Coronary artery (tissue), 2 donors: ENCODE results near the gene CELA1.

Experiments used
- DNase-seq: peaks from one replicate; pipeline ENCODE4 v3.0.0-alpha.2; 2017; ENCODE audit warnings: low spot score
- H3K27ac ChIP-seq, 2 donors: fragments of 200-600 bp; sonication (generic); one replicate each; pipeline ENCODE4 v1.5.1; 2016 to 2019
- H3K4me3 ChIP-seq: fragments of 200-600 bp; sonication (generic); 2 replicates; pipeline ENCODE4 v1.5.1; 2016; ENCODE audit warnings: mild to moderate bottlenecking, moderate library complexity
- CTCF ChIP-seq: fragments of 200-600 bp; sonication (generic); IDR thresholded peaks from one replicate; pipeline ENCODE4 v1.5.1; 2019; ENCODE audit warnings: antibody characterized with exemption

The CELA1 gene

GRCh38 chr12:51358496-51358895, 12.0 kb upstream of the CELA1 start:
- no peak for DNase-seq
- Histone ChIP-seq H3K27ac (no peak overlapping the region), H3K4me3 (no peak overlapping the region)
- no peak for TF ChIP-seq CTCF

GRCh38 chr12:51357374-51358047, 11.0 kb upstream of the CELA1 start:
- Histone ChIP-seq H3K4me3 (no peak overlapping the region), H3K27ac (no peak overlapping the region)
- DNase-seq: no peak
- TF ChIP-seq CTCF: no peak

GRCh38 chr12:51351913-51352532, 5.5 kb upstream of the CELA1 start:
- no peak for DNase-seq
- no peak for TF ChIP-seq CTCF
- Histone ChIP-seq H3K4me3 (no peak overlapping the region), H3K27ac (no peak overlapping the region)

- DNase-seq: no peak
- no peak for TF ChIP-seq CTCF
- Histone ChIP-seq H3K27ac (no peak overlapping the region), H3K4me3 (no peak overlapping the region)
Measured at GRCh38 chr12:51349026-51349425, 2.5 kb upstream of the CELA1 start.

DNA sequence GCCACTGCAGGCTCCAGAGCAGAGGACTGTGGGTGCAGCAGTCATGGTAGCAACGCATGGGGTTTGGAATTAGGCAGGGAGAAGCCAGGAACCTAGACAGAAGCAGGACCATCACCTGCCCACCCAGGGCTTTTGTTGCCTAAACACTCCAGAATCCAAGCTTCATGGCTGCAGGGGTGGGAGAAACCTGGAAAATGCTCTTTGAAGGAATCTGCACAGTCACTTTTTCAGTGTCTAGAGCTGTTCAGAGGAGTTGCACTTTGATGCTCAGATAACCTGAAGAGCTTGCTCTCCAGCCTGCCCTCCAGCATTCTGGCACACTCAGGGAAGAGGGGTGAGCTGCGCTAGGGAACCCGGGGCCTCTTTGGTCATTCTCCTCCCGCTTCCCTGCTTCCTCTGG, 1.6 kb upstream of the CELA1 start:
- no peak for TF ChIP-seq CTCF
- H3K27ac ChIP-seq: no peak overlapping the region
- H3K4me3 ChIP-seq: no peak overlapping the region
- DNase-seq: no peak

- Histone ChIP-seq H3K4me3 (no peak overlapping the region), H3K27ac (no peak overlapping the region)
- no peak for DNase-seq
- TF ChIP-seq CTCF: no peak
Measured at GRCh38 chr12:51345681-51346080, 798 bp downstream of the CELA1 start.

- no peak for DNase-seq
- H3K27ac ChIP-seq: no peak overlapping the region
- TF ChIP-seq CTCF: no peak
- no peak overlapping the region for H3K4me3 ChIP-seq
Measured at GRCh38 chr12:51343201-51343600, 3.3 kb downstream of the CELA1 start.
